GM19372 (cell line): ENCODE results near the gene TNIP3.

Source experiments
- ATAC-seq: cut with Tn5 transposase; IDR thresholded peaks from one replicate; pipeline ENCODE4 v1.9.1; 2021; ENCODE audit warnings: mild to moderate bottlenecking, low read depth, moderate library complexity; ENCODE audit not compliant: unreplicated experiment

TNIP3 gene

DNA sequence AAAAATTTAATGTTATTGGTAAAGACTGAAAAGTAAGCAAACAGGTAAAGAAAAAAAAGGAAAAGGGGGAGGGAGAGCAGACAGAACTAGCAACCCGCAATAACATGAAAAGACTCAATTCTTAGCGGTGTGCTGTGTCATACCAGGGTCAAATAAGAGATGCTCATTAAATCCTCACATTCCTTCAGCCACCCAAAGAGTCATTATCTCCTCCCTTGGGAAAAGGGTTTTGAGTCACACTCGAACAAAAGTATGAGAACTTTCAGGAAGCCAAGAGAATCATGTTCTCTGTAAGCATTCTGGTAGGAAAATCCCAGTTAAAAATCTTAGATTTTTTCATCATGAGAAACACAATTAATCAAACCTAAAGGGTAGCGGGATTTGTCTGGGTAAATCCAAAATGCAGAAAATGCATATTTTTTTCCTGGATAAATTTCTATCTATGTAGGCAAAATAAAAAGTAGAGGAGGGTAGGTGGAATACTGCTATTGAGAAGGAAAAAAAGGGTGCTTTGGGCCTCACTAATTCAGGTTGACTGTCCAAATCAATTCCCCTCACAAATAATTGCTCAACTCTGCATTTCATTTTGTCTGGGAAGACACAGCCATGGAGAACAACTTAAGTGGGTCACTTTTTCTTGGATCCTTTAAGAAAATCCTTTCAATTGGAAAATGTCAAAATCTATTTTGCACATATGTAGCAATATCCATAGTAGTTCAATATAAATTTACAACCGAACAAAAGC, 23.2 kb downstream of the TNIP3 start:
- no peak for ATAC-seq

DNA sequence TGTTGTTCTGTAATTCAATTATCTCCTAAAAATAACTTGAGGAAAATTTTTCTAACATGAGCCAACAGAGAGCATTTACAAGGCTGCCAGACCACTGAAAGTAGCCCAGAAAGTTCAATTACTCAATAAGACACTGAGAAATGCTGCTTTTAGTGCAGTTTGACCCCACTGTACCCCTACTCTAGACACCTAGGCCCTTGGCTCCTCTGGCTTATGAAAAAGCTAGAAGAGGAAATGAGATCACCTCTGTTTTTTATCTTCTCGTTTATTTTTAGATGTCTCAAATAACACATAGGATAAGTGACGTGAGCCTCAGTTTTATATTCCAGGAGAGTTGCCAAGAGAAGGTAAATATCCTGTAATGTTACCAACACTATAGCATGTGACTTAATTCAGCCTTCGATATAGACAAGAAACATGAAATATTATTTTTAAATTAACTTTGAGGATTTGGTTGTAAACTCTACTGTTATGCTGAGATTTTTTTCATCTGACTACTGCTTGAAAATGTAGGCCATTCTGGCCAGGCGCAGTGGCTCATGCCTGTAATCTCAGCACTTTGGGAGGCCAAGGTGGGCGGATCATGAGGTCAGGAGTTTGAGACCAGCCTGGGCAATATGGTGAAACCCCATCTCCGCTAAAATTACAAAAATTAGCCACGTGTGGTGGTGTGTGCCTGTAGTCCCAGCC, 24.4 kb downstream of the TNIP3 start:
- ATAC-seq: peak; percentile 63

DNA sequence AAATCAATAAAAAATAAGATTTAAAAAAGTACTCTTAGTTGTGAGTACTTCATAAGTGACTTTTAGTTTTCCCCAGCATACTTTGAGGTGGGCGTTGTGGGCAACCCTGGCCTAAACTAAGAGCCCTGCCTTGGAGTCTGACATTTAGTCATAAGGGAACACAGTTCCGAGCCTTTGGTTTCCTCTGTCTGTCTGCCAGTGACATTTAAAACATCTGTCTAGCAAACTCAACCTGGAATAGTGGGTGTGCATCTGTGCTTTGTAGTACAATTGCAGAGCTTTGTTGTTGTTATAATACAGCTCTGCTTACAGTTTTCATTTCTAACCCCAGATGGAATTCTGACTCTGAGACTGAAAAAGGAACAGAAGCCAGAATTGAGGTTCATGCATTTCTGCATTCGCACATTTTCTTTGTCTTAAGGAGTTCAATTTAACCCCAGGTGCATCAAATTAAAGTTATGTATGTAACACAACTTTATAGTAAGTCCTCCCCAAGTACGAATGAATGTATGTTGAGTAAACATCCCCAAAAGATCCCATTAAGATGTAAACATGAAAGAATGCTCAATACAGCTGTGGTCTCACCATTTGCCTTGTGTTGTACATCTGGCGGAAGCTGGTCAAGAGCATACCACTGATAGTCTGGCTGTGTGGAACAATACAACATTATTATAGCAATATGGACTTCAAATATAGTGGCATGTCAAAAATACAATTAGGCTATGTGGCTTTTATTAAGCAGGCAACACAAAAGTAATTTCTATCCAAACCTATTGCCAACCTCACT, 25.9 kb downstream of the TNIP3 start:
- ATAC-seq: no peak

DNA sequence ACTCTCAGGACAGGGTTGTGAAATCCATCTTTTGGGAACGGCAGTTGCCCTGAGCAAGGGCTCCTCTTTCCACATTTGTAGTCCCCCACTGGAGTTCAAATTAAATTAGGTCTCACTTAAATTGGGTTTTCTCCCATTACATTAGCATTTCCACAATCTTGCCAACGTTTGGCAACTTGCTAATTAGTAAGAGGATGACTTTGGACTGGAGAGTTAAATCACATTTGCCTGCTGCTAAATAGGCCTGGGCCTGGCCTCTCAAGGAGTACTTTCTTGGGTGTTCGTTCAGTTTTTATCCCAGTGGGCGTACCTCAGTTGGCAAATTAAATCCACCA, 33.8 kb downstream of the TNIP3 start:
- ATAC-seq: no peak

DNA sequence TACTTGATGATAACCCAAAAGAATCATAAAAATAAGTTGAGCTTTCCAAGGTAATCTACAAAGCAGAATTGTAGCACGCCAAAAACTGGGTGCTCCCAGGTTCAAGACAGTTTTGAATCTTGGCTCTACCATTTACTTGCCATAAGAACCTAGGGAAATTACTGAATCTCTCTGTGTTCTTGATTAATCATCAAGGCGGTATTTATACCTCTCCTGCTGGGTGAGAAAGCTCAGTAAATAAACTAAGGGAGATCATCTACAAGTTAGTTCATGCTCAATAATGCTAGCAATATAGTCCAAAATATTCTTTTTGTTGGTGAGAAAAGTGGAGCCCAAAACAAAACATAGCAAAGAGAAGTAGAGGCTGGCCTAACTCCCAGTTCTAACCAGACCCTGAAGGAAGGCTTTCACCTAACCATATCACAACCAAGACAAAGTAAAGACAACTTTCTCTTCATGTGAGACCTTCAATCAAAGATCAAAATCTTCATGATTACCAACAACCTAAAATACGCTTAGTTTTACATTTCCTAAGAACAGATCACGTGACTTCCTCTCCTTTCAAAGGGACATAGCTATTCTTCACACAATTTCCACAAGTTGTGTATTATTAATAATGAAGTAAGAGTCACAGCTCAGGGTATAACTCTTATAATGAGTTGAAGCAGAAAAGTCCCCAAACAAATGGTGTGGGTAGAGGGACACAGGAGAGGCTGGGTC, 34.4 kb downstream of the TNIP3 start:
- ATAC-seq: no peak

DNA sequence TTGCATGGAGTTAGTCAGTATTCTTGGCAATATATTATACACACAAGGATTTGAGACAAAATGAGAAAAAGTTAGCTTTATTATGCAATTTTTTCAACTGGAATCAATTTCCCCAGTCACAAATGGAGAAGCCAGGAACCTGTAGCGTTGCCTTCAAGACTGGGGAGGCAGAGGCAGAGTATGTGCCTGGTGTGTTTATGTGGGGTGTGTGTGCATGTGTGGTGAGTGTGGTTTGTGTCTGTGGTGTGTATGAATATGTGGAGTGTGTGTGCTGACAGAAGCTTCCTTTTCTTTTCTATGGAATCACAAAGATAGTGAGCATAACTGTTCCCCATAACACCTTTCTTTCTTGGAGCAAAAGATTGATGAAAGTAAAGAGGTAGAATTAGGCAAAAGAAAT, 37.0 kb downstream of the TNIP3 start:
- ATAC-seq: no peak

DNA sequence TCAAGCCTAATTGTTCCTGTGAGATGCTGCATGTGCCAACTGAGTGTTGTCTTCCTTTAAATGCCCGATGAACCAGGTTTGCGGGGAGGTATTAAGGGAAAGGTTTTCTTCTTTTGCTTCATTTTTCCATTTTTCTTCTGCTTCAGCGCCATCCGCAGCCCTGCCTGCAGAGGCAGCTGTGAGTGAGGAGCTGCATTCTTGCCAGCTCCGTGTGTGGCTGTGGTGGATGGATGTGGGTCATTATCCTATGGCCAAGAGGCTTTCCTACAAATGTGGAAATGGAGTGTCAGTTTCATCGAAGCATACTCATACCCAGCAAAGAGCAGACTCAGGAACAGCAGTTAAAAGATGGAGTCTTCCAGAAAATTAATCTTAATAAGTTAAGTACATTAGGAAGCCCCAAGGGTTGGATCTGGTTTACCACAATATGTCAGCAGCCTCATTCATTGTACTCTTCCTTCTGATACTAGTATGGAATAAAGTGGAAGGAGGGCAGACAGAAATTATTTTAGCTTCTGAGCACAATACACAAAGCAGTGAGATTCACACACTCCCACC, 37.6 kb downstream of the TNIP3 start:
- ATAC-seq: no peak

DNA sequence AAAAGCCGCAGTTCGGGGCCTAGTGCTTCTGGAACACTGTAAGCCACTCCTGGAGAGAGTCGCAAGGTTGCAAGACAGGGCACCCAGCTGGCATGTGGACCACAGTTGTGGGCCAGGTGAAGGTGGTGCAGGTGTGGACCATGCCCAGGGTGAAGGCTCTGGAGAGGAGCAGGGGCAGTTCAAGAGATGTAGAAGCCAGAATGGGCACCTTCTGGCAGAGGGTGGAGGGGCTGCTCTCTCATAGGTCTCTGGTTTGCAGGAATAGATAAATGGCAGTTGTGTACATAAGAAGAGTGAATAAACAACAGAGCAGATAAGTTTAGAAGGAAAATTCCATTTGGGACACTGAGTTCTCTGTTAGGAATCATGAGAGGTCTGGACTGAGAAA, 38.6 kb downstream of the TNIP3 start:
- no peak for ATAC-seq

DNA sequence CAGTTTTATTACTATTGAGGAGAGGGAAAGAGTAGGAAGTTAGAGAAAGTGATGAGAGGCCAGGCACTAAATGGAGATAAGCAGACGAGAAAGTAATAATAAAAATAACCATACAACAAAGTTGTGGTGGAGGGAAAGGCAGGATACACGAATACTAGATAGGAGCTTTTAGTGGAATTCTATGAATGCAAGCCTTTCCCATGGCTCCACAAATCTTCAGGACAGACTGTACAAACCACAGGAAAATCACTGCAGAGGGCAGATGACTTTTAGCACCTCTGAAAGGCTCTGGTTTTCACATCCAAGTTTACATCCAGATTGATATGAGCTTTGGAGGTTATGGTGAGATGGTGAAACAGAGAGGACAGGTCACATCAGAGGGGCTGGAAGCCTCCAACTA, 41.5 kb downstream of the TNIP3 start:
- ATAC-seq: no peak

DNA sequence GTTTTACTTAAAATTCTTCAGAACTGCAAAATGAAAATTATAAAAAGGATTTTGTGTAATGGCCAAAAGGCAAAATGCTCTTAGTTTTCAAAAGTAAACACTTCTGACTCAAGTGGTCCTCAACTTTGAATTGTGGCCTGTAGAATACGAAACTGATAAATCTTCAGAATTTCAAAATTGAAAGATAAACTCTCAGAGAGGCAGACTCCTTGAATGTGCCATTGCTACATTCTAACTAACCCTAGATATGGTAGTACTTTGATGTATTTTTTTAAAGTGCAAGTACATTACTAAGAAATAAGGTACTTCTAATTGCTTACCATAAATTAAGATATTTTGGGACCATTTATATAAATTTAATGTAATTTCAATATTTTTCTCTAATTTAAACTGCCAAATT, 44.4 kb downstream of the TNIP3 start:
- ATAC-seq: no peak

DNA sequence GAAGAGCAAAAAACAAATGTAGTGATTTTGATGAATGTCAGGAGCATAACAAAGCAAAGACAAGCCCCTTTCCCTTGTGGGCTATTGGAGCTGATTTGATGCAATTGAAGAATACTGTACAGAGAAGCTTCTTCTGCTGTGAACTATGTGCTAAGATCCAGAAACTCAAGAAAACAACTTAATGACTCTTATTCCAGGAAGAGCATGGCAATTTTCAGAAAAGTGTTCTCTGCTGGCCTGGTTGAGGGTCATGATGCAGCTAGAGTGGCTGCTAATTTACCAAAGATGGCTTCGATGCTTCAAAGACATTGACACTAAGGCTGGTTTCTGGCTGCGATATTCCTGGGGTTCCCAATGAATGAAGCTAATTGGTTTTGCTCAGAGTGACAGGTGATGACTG, 45.8 kb downstream of the TNIP3 start:
- no peak for ATAC-seq

DNA sequence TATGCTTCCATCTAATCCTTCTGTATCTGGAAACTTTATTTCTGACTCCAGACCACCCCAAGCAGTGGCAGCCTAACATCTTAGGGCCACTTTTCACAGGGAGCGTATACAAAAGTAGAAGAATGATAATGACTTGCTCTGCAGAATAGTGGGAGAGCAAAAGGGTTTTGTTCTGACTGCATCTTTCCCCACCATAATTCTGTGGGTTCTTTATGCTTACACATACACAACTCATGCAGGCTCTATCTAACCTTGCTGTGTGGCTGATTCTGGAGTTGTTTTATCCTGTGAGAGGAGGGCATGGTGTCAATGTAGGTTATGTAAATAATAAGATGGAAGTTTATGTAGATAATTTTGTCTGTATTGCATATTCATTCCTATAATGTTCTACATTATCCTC, 49.4 kb downstream of the TNIP3 start:
- ATAC-seq: no peak

DNA sequence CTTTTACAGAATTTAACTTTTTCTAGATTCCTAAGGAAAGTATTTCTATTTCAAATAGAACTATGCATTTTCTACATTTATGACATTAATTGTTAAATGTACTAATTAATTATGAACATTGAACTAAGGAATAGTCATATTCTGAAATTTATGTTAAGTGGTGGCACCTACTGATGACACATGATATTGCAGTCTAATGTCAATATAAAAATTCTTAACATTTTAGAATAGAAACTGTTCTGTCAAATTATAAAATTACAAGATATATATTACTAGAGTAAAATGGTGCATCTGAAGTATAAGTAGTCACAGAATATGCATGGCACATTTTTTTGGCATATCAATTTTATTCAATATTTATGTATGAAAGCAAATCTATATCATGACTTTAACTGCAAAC, 51.6 kb downstream of the TNIP3 start:
- peak; percentile 47 for ATAC-seq

DNA sequence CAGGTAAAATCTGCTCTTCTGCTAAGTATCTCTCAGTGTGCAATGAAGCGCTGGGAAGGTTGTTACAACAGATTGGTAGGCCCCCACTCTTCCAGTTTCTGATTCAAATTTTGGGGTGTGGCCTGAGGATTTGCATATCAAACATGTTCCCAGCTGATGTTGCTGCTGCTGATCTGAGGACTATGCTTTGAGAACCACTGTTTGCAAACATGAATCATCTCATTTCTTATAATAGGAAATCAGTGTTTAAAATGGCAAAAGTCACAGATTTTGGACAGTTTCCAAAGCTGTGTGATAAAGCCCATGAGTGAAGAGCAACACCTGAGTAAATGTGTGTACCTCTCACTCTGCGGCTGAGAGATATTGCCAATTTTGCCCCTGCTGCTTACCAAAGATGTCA, 55.6 kb downstream of the TNIP3 start:
- ATAC-seq: no peak

DNA sequence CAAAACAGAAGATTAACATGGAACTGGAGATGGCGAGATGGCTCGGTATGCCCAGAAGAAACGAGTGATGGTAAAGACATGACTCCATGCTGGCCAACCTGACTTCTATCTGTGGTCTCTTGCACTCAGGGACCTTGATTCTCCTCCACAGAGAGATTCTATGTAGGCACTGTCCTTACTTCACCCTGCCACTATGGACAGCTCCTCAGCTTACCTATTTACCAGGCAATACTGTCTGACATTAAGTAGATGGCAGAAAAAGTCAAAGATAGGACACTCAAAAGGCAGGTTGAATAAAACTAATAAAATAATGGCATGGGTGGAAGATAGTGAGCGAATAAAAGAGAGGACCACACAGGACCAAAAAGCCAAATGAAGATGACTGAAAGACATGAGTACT, 56.6 kb downstream of the TNIP3 start:
- no peak for ATAC-seq

DNA sequence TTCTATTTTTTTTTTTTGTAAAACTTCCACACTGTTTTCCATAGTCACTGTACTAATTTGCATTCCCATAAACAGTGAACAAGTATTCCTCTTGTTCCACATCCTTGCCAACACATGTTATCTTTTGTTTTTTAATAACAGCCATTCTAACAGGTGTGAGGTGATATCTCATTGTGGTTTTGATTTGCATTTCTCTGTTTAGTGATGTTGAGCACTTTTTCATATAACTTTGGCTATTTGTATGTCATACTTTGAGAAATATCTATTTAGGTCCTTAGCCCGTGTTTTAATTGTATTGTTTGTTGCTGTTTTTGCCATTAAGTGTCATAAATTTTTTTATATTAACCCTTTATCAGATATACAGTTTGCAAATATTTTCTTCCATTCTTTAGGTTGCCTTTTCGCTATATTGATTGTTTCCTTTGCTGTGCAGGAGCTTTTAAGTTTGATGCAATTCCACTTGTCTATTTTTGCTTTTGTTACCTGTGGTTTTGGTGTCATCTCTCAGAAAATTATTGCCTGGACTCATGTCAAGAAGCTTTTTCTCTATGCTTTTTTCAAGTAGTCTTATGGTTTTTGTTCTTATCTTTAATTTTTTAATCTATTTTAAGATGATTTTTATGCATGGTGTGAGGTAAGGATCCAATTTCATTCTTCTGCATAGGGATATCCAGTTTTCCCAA, 63.9 kb downstream of the TNIP3 start:
- no peak for ATAC-seq

DNA sequence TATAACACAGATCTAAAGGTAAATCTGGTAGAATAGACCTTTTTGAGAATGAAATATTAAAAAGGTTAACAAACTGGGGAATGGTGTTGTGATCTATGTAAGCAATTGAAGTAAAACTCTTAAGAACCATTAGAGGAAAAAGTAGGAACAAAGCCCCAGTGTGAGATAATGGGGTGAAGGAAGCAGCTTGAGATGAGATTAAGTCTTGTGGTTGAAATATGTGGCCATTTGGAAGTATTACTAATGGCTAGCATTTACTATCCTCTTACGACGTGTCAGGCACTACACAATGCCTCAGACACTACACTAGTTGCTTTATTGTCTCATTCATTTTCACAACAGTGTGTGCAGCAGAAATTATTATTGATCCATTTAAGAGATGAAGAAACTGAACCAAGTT, 65.9 kb downstream of the TNIP3 start:
- ATAC-seq: no peak

DNA sequence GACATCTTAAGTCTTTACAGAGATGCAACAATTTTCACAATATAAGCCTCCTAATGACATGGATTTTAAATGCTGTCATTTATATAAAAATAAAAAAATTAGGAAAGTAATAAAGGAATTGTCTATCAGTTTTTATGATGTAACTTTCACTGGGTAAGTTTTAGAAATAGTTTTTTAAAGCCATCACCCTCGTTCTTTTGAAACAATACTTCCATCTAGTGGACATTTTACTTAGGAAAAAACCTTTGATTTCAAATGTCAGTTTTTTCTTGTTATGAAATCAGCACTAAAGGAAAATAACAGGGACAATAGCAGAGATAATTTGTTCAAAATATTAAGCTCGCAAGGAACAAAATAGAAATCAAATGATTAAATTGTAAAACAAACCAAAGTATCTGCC, 67.5 kb downstream of the TNIP3 start:
- ATAC-seq: no peak

DNA sequence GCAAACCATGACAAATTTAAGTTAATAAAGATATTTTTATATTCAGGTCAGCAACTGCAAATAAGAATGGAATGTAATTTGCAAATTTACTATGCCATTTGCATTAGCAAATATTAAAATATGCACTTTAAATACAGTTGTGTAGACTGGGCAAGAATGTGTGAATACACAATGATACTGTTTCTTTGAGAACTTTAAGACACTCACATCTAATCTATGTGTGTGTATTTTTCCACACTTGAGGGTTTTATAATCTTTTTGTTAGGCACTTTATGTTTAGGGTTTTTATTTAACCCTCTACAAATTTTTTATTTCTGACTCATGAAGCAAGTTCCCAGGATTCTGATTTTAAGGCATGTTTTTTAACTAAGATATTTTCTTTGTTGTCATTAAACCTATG, 67.9 kb downstream of the TNIP3 start:
- ATAC-seq: no peak

DNA sequence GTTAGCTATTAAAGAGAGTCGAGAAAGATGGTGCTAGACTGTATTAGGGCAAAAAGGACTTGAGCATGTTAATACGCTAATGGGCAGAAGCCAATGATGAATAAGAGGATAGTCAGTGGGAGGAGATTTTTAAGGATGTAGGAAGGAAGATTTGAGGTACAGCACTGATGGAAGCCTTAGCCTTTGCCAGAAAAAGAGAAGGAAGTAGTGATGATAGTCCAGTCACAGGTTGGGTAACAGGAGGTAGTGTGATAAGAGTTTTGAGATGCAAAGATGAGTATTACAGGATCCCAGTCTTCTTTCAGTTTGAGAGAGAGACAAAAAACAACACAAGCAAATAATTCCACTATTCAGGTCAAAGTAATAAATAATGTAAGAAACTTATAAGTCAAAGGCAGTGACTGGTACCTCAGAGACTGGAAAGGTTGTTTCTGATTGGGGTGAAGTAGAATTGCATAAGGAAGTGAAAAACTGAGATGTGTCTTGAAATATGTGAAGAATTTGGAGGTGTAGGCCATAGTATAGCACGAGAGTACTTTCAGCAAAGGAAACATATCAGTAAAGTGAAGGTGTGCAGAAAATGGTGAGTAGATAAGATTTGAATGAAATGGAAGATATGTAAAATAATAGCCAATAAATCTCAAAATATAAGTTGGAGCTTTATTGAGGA, 69.7 kb downstream of the TNIP3 start:
- no peak for ATAC-seq
